OCI-LY3 (cell line): ENCODE data around the gene SP7.

ENCODE experiments used
- H2AFZ ChIP-seq: fragments of 200-600, 300-600 bp; shearing (Covaris generic); 2 replicates; pipeline ENCODE4 v1.6.0; 2014; ENCODE audit warnings: antibody characterized with exemption, low read depth, low read length
- H3K27ac ChIP-seq: fragments of 200-600, 300-600 bp; sonication (generic); 2 replicates; pipeline ENCODE4 v1.5.1; 2014; ENCODE audit warnings: mild to moderate bottlenecking, low read length, moderate library complexity, mixed read lengths
- H3K27me3 ChIP-seq: fragments of 200-600, 300-600 bp; sonication (generic); 2 replicates; pipeline ENCODE4 v1.6.1; 2014; ENCODE audit warnings: low read depth, low read length, mixed read lengths
- H3K36me3 ChIP-seq: fragments of 200-600, 300-600 bp; sonication (generic); replicated peaks from 2 replicates; pipeline ENCODE3; 2014; ENCODE audit warnings: low read depth, low read length, mixed read lengths
- H3K4me1 ChIP-seq: fragments of 300-600, 200-600 bp; sonication (generic); 2 replicates; pipeline ENCODE4 v1.6.1; 2014; ENCODE audit warnings: low read length, mixed read lengths
- H3K4me2 ChIP-seq: fragments of 200-600, 300-600 bp; sonication (generic); 2 replicates; pipeline ENCODE4 v1.6.1; 2014; ENCODE audit warnings: low read length, mixed read lengths
- H3K4me3 ChIP-seq: fragments of 300-600, 200-600 bp; sonication (generic); 2 replicates; pipeline ENCODE4 v1.5.1; 2014; ENCODE audit warnings: antibody characterized with exemption, mild to moderate bottlenecking, low read length, moderate library complexity
- H3K79me2 ChIP-seq: fragments of 300-600, 200-600 bp; shearing (Covaris generic); 2 replicates; pipeline ENCODE4 v1.6.1; 2014; ENCODE audit warnings: mild to moderate bottlenecking, low read length, mixed read lengths
- H3K9ac ChIP-seq: fragments of 300-600, 200-600 bp; shearing (Covaris generic); 2 replicates; pipeline ENCODE4 v1.6.0; 2014; ENCODE audit warnings: mild to moderate bottlenecking, low read length, moderate library complexity
- H3K9me3 ChIP-seq: fragments of 200-600, 300-600 bp; shearing (Covaris generic); 2 replicates; pipeline ENCODE4 v1.6.1; 2014; ENCODE audit warnings: low read length, mixed read lengths; ENCODE audit not compliant: insufficient read depth
- H4K20me1 ChIP-seq: fragments of 200-600, 300-600 bp; sonication (generic); 2 replicates; pipeline ENCODE4 v1.6.1; 2016; ENCODE audit warnings: low read length, mixed read lengths; ENCODE audit not compliant: insufficient read depth
- CTCF ChIP-seq: fragments of 200-600, 300-600 bp; sonication (generic); IDR thresholded peaks from 2 replicates; pipeline ENCODE4 v1.5.1; 2014; ENCODE audit warnings: antibody characterized with exemption, low read length, low read depth
- EZH2phosphoT487 ChIP-seq: fragments of 200-600 bp; shearing (Covaris generic); IDR thresholded peaks from 2 replicates; pipeline ENCODE4 v1.6.1; 2018; ENCODE audit warnings: antibody characterized with exemption, mixed run types, low read depth

Gene SP7

GRCh38 chr12:53345486-53346188, 9.5 kb upstream of the SP7 start:
- Histone ChIP-seq H3K27me3 (peaks cover 14% of the 10 kb centered on the region), H4K20me1 (no peaks in the 10 kb centered on the region), H3K27ac (no peak overlapping the region), H3K36me3 (no peaks in the 10 kb centered on the region), H3K4me1 (peaks cover 11% of the 10 kb centered on the region; the same call in 1 of the 2 replicates), H3K9me3 (no peaks in the 10 kb centered on the region), H2AFZ (no peak overlapping the region), H3K79me2 (no peaks in the 10 kb centered on the region), H3K4me3 (peak overlapping the region; percentile 88), H3K4me2 (peak overlapping the region; percentile 98), H3K9ac (peak overlapping the region; percentile 70; the same call in 1 of the 2 replicates)
- TF ChIP-seq EZH2phosphoT487: no peak
- TF ChIP-seq CTCF: no peak

GRCh38 chr12:53344824-53345485, 8.8 kb upstream of the SP7 start:
- TF ChIP-seq CTCF (peak; percentile 81), EZH2phosphoT487 (no peak)
- H3K9ac ChIP-seq: peak overlapping the region; percentile 70

GRCh38 chr12:53344487-53344823, 8.3 kb upstream of the SP7 start:
- Histone ChIP-seq H2AFZ (peak overlapping the region; percentile 84; the same call in 1 of the 2 replicates), H3K9me3 (no peaks in the 10 kb centered on the region), H4K20me1 (no peaks in the 10 kb centered on the region), H3K9ac (peak overlapping the region; percentile 51; the same call in 1 of the 2 replicates), H3K27ac (no peak overlapping the region), H3K79me2 (no peaks in the 10 kb centered on the region), H3K4me1 (peaks cover 11% of the 10 kb centered on the region; the same call in 1 of the 2 replicates), H3K36me3 (no peaks in the 10 kb centered on the region), H3K27me3 (peaks cover 23% of the 10 kb centered on the region), H3K4me3 (peak overlapping the region; percentile 88), H3K4me2 (peak overlapping the region; percentile 98)
- TF ChIP-seq CTCF: no peak
- no peak for TF ChIP-seq EZH2phosphoT487

More at GRCh38 chr12:53344824-53345485, 8.8 kb upstream of the SP7 start:
- H3K4me2 ChIP-seq: peak overlapping the region; percentile 98
- H4K20me1 ChIP-seq: no peaks in the 10 kb centered on the region
- H3K27me3 ChIP-seq: peaks cover 21% of the 10 kb centered on the region
- peaks cover 11% of the 10 kb centered on the region; the same call in 1 of the 2 replicates for H3K4me1 ChIP-seq
- no peak overlapping the region for H3K27ac ChIP-seq
- no peaks in the 10 kb centered on the region for H3K36me3 ChIP-seq
- H3K79me2 ChIP-seq: no peaks in the 10 kb centered on the region
- H2AFZ ChIP-seq: peak overlapping the region; percentile 94
- H3K4me3 ChIP-seq: peak overlapping the region; percentile 88
- no peaks in the 10 kb centered on the region for H3K9me3 ChIP-seq

GRCh38 chr12:53343969-53344368, 7.8 kb upstream of the SP7 start:
- no peak for TF ChIP-seq CTCF
- Histone ChIP-seq H2AFZ (peak overlapping the region; percentile 84; the same call in 1 of the 2 replicates), H3K9me3 (no peaks in the 10 kb centered on the region), H4K20me1 (no peaks in the 10 kb centered on the region), H3K4me1 (peaks cover 11% of the 10 kb centered on the region; the same call in 1 of the 2 replicates), H3K36me3 (no peaks in the 10 kb centered on the region), H3K79me2 (no peaks in the 10 kb centered on the region), H3K27me3 (peaks cover 26% of the 10 kb centered on the region), H3K4me3 (peak overlapping the region; percentile 88), H3K9ac (no peak overlapping the region; the same call in 1 of the 2 replicates), H3K27ac (no peak overlapping the region), H3K4me2 (peak overlapping the region; percentile 98)
